Measurements from ENCODE around the gene POLE2. TPM values are rescaled to one million over a fixed set of nuclear protein-coding genes. Genes with fewer than 3 reads are reported as not detected.
"Not testable (repeated sequence)": the region's sequence is repeated elsewhere in the genome, so short reads cannot be mapped to it uniquely, and the experiment has no call there.

POLE2 gene
- total RNA-seq, 1 experiment from 2014 or later: 38.6 TPM

DNA sequence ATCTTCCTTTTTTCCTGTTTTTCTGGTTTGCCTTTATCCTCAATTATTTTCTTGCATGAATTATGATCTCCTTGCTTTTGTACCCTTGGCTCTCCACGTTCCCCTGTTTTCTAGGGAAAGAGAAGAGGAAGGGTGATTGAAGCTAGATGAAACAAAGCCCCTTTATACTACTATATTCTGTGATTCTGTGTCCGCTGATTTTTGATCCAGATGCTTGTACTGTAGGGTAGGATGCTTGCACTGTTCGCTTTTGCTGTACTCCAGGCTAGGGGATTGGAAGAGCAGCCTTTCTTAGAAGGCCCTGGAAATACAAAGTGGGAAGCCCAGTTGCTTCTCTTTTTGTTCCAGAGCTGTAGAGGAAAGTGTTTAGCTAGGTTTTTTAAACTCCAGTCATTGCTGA, 44.9 kb upstream of the POLE2 start:
- intact Hi-C loops (cut with micrococcal nuclease): no loop called here
- Histone ChIP-seq H3K4me1 (ENCODE audit: insufficient read depth, low read length) (no peaks in the 10 kb centered on the region), H3K9me3 (ENCODE audit: low read length) (no peaks in the 10 kb centered on the region), H3K9me2 (replicated peaks; ENCODE audit: low read length) (no peaks in the 10 kb centered on the region), H3K4me3 (ENCODE audit: low read length) (no peak overlapping the region), H3K79me2 (ENCODE audit: low read length) (no peaks in the 10 kb centered on the region), H3K27ac (ENCODE audit: low read length) (no peak overlapping the region), H3F3A (ENCODE audit: low read length, unreplicated experiment) (no peaks in the 10 kb centered on the region), H2AFZ (ENCODE audit: low read length) (no peak overlapping the region), H3K27me3 (ENCODE audit: low read length) (no peaks in the 10 kb centered on the region), H3K36me3 (ENCODE audit: low read depth, low read length) (no peaks in the 10 kb centered on the region), H3K4me2 (ENCODE audit: low read length) (no peak overlapping the region), H4K20me1 (ENCODE audit: low read length) (no peaks in the 10 kb centered on the region), H3K9ac (ENCODE audit: low read length) (no peak overlapping the region)
- no TSS peak for BruUV-seq (replicated peaks)
- DNase-seq (no peak), ATAC-seq (no peak)
- ChIA-PET CTCF (no interaction called here), POLR2A (ENCODE audit: unreplicated experiment) (no interaction called here)
- TF ChIP-seq, protein P1, sequence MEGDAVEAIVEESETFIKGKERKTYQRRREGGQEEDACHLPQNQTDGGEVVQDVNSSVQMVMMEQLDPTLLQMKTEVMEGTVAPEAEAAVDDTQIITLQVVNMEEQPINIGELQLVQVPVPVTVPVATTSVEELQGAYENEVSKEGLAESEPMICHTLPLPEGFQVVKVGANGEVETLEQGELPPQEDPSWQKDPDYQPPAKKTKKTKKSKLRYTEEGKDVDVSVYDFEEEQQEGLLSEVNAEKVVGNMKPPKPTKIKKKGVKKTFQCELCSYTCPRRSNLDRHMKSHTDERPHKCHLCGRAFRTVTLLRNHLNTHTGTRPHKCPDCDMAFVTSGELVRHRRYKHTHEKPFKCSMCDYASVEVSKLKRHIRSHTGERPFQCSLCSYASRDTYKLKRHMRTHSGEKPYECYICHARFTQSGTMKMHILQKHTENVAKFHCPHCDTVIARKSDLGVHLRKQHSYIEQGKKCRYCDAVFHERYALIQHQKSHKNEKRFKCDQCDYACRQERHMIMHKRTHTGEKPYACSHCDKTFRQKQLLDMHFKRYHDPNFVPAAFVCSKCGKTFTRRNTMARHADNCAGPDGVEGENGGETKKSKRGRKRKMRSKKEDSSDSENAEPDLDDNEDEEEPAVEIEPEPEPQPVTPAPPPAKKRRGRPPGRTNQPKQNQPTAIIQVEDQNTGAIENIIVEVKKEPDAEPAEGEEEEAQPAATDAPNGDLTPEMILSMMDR (conservative IDR thresholded peaks at IDR 0.05; ENCODE audit: low read depth, low read length): no peak
- TF ChIP-seq EZH2 (IDR thresholded peaks at IDR 0.05; ENCODE audit: low read length, unreplicated experiment) (no peak), EZH2phosphoT487 (IDR thresholded peaks at IDR 0.05; ENCODE audit: borderline replicate concordance, low read length) (no peak)

DNA sequence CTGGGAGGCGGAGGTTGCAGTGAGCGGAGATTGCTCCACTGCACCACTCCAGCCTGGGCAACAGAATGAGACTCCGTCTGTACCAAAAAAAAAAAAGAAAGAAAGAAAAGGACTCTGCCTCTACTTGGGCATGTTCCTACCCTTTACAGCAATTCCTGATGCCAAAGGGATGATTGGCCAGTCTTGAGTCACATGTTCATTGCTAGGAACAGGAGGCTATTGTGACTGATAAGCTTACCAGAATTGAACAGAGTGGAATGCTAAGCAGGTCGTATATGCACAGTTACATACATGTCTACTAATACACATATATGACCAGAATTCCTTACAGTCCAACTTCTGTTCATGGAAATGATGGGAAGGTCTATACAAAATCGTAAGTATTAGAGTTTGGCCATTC, 39.2 kb upstream of the POLE2 start:
- no peak overlapping the region for H3K9ac ChIP-seq (ENCODE audit: low read length)
- H2AFZ ChIP-seq (ENCODE audit: low read length): no peak overlapping the region
- H3K27me3 ChIP-seq (ENCODE audit: low read length): no peaks in the 10 kb centered on the region
- DNase-seq: no peak
- no peaks in the 10 kb centered on the region for H3K79me2 ChIP-seq (ENCODE audit: low read length)
- no peak overlapping the region for H3K4me3 ChIP-seq (ENCODE audit: low read length)
- TF ChIP-seq, protein P1 (conservative IDR thresholded peaks at IDR 0.05; ENCODE audit: low read depth, low read length): no peak
- no peak for TF ChIP-seq EZH2phosphoT487 (IDR thresholded peaks at IDR 0.05; ENCODE audit: borderline replicate concordance, low read length)
- no peak for TF ChIP-seq EZH2 (IDR thresholded peaks at IDR 0.05; ENCODE audit: low read length, unreplicated experiment)
- H3K9me2 ChIP-seq (replicated peaks; ENCODE audit: low read length): no peaks in the 10 kb centered on the region
- H3F3A ChIP-seq (ENCODE audit: low read length, unreplicated experiment): no peaks in the 10 kb centered on the region
- H3K36me3 ChIP-seq (ENCODE audit: low read depth, low read length): no peaks in the 10 kb centered on the region
- POLR2A ChIA-PET (ENCODE audit: unreplicated experiment): no interaction called here
- no peaks in the 10 kb centered on the region for H4K20me1 ChIP-seq (ENCODE audit: low read length)
- H3K4me1 ChIP-seq (ENCODE audit: insufficient read depth, low read length): no peaks in the 10 kb centered on the region
- no peak overlapping the region for H3K27ac ChIP-seq (ENCODE audit: low read length)
- CTCF ChIA-PET: no interaction called here
- ATAC-seq: no peak
- no peaks in the 10 kb centered on the region for H3K9me3 ChIP-seq (ENCODE audit: low read length)
- intact Hi-C loops (cut with micrococcal nuclease): no loop called here
- no peak overlapping the region for H3K4me2 ChIP-seq (ENCODE audit: low read length)
- BruUV-seq (replicated peaks): no TSS peak

DNA sequence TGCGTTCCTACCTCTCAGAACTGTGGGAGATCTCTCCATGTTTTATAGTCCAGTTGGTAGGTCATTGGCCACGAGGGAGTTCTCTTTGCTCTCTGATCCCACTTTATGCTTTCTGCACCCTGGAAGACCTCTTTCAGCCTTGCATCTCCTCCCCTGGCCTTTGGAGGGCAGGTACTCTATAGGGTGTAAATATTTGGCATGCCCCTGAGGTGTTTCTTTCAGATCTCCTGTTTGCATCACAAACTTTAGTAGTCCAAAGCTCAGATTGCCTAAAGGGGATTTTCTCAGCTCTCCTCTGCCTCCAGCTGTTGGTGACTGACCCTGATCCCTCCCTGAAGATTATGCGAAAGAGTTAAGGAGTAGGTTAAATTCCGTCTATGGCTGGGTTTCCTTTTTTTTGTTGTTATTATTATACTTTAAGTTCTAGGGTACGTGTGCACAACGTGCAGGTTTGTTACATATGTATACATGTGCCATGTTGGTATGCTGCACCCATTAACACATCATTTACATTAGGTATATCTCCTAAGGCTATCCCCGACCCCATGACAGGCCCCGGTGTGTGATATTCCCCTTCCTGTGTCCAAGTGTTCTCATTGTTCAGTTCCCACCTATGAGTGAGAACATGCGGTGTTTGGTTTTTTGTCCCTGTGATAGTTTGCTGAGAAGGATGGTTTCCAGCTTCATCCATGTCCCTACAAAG, 33.9 kb upstream of the POLE2 start:
- H3K4me3 ChIP-seq (ENCODE audit: low read length); H3K27me3 ChIP-seq (ENCODE audit: low read length); H3K9ac ChIP-seq (ENCODE audit: low read length); H3K9me3 ChIP-seq (ENCODE audit: low read length); H3F3A ChIP-seq (ENCODE audit: low read length, unreplicated experiment); CTCF ChIA-PET; H3K4me2 ChIP-seq (ENCODE audit: low read length); H3K79me2 ChIP-seq (ENCODE audit: low read length); intact Hi-C loops (cut with micrococcal nuclease); H3K9me2 ChIP-seq (replicated peaks; ENCODE audit: low read length); H2AFZ ChIP-seq (ENCODE audit: low read length); H4K20me1 ChIP-seq (ENCODE audit: low read length); POLR2A ChIA-PET (ENCODE audit: unreplicated experiment); DNase-seq; ATAC-seq; H3K4me1 ChIP-seq (ENCODE audit: insufficient read depth, low read length); H3K27ac ChIP-seq (ENCODE audit: low read length); BruUV-seq (replicated peaks); H3K36me3 ChIP-seq (ENCODE audit: low read depth, low read length): not testable (repeated sequence)

Measured in PC-3 (cell line).